Spleen (tissue), 11 donors: ENCODE measurements around the gene RAD51B. TPM values are rescaled to one million over a fixed set of nuclear protein-coding genes. Genes with fewer than 3 reads are reported as not detected.

ENCODE experiments used
- DNase-seq: peaks from one replicate; pipeline ENCODE4 v3.0.0-alpha.2; 2020
- H3K27ac ChIP-seq, 8 donors: fragments of 200-600 bp; sonication (generic) in 7 of 8; 1 replicate in 4 of 8; 2 replicates in 4 of 8; pipeline versions ENCODE4 v1.5.0 to v1.8.0; 2016 to 2021; ENCODE audit warnings: inconsistent platforms in 4 of 8, mild to moderate bottlenecking in 4 of 8, moderate library complexity in 1 of 8
- H3K27me3 ChIP-seq, 7 donors: fragments of 200-600 bp; sonication (generic) in 6 of 7; replicated peaks in 1 of 7; 1 replicate in 4 of 7; 2 replicates in 3 of 7; pipeline versions ENCODE4 v1.5.0 to v1.8.0; 2016 to 2021; ENCODE audit warnings: inconsistent platforms in 3 of 7, mild to moderate bottlenecking in 1 of 7
- H3K36me3 ChIP-seq, 6 donors: fragments of 200-600 bp; sonication (generic) in 5 of 6; 1 replicate in 4 of 6; 2 replicates in 2 of 6; pipeline versions ENCODE4 v1.5.0 to v1.8.0; 2016 to 2021; ENCODE audit warnings: inconsistent platforms in 2 of 6
- H3K4me1 ChIP-seq, 6 donors: fragments of 200-600 bp; sonication (generic) in 5 of 6; 1 replicate in 3 of 6; 2 replicates in 3 of 6; pipeline versions ENCODE4 v1.5.0 to v1.8.0; 2016 to 2021; ENCODE audit warnings: inconsistent platforms in 3 of 6
- H3K4me3 ChIP-seq, 8 donors: fragments of 200-600 bp; sonication (generic) in 7 of 8; 1 replicate in 4 of 8; 2 replicates in 4 of 8; pipeline versions ENCODE4 v1.5.0 to v1.8.0; 2016 to 2021; ENCODE audit warnings: inconsistent platforms in 4 of 8, mild to moderate bottlenecking in 4 of 8, moderate library complexity in 2 of 8
- H3K9me3 ChIP-seq, 8 donors: fragments of 200-600 bp; sonication (generic) in 7 of 8; 1 replicate in 4 of 8; 2 replicates in 4 of 8; pipeline versions ENCODE4 v1.5.0 to v1.8.0; 2016 to 2021; ENCODE audit warnings: inconsistent platforms in 4 of 8
- POLR2A ChIP-seq, 3 donors: fragments of 450-650 bp; IDR thresholded peaks; one replicate each; pipeline ENCODE4 v1.5.1; 2017; ENCODE audit warnings: antibody characterized with exemption in 3 of 3, mild to moderate bottlenecking in 1 of 3
- POLR2AphosphoS5 ChIP-seq, 3 donors: sonication (generic); formaldehyde crosslinking; IDR thresholded peaks; one replicate each; pipeline ENCODE4 v1.5.1; 2017; ENCODE audit warnings: antibody characterized with exemption in 3 of 3
- WGBS, 5 donors: extraction: QIAGEN DNeasy Blood & Tissue Kit in 3 of 5; methylation state at CpG; one replicate each; pipeline versions ENCODE4 v1.1.5 to v1.1.7; 2013 to 2018; 5-methylcytosine and 5-hydroxymethylcytosine counted together
- intact Hi-C: fragments of 100-400 bp; cut with DNase I; formaldehyde crosslinking; loops from one replicate; pipeline ENCODE4 v1.15.0; 2023; ENCODE audit warnings: low total_unique reads
- polyA plus RNA-seq, 3 donors: library from polyadenylated mRNA; stranded (reverse); fragments of 200-250 nt; gene quantifications; one replicate each; pipeline ENCODE4 v1.2.1, GENCODE V29; 2013
- total RNA-seq, 7 donors: library from RNA; depleted of rRNA in 3 of 7; stranded (reverse); fragments of >200 nt in 3 of 7; fragmentation: NEBNext Ultra II Directional in 4 of 7; extraction: Animal tissue kit (Norgen Biotek cat#: 25700) in 4 of 7; gene quantifications; one replicate each; pipeline versions ENCODE4 v1.1.0 to v1.2.1, GENCODE V29; 2016 to 2021
- TF ChIP-seq, protein P1 (sequence below), 11 experiments: fragments of 200-600 bp in 7 of 11; fragments of 450-650 bp in 4 of 11; sonication (generic) in 4 of 11; IDR thresholded peaks in 8 of 11; conservative IDR thresholded peaks in 3 of 11; 1 replicate in 7 of 11; 2 replicates in 4 of 11; pipeline versions ENCODE4 v1.4.0 to v1.8.0; 2016 to 2021; ENCODE audit warnings: antibody characterized with exemption in 11 of 11, inconsistent platforms in 4 of 11, mild to moderate bottlenecking in 1 of 11
- donor health status: healthy with polysubstance abuse.
- donor health status: DM: no; HTN: no; CAD: no; lungs with moderate emphysema.
- donor health status: DM: no; HTN: no; CAD: no.
- donor health status: Bipolar disorder and iron deficiency.
- donor health status: healthy.
- donor health status: DM: no; HTN: no; CAD: no.
- donor health status: DM: yes; HTN: yes; CAD: no.

RAD51B gene
- total and polyA plus RNA-seq, 10 donors, result 4.2 to 43.7 (median 29.8) TPM

DNA sequence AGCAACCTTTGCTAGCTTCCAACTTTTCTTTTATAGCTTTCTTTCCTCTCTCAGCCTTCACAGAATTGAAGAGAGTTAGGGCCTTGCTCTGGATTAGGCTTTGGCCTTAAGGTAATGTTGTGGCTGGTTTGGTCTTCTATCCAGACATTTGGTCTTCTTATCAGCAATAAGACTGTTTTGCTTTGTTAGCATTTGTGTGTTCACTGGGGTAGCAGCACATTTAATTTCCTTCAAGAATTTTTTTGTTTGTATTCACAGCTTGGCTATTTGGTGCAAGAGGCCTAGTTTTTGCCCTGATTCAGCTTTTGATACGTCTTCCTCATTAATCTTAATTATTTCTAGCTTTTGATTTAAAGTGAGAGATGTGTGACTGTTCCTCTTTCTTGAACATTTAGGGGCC, 130.8 kb downstream of the RAD51B start:
- TF ChIP-seq POLR2AphosphoS5 (IDR thresholded peaks at IDR 0.05) (no peak), POLR2A (IDR thresholded peaks at IDR 0.05) (no peak)
- TF ChIP-seq, protein P1, sequence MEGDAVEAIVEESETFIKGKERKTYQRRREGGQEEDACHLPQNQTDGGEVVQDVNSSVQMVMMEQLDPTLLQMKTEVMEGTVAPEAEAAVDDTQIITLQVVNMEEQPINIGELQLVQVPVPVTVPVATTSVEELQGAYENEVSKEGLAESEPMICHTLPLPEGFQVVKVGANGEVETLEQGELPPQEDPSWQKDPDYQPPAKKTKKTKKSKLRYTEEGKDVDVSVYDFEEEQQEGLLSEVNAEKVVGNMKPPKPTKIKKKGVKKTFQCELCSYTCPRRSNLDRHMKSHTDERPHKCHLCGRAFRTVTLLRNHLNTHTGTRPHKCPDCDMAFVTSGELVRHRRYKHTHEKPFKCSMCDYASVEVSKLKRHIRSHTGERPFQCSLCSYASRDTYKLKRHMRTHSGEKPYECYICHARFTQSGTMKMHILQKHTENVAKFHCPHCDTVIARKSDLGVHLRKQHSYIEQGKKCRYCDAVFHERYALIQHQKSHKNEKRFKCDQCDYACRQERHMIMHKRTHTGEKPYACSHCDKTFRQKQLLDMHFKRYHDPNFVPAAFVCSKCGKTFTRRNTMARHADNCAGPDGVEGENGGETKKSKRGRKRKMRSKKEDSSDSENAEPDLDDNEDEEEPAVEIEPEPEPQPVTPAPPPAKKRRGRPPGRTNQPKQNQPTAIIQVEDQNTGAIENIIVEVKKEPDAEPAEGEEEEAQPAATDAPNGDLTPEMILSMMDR (IDR thresholded peaks at IDR 0.05 in 8 of 11, conservative IDR thresholded peaks at IDR 0.05 in 3 of 11), result no peak
- WGBS, 5 donors, result 93 to 100% (median 95%) methylated on average over 1 of the region's 1 CpG
- no peak for DNase-seq
- intact Hi-C loops, result no loop called here
- H3K36me3 ChIP-seq, result no peaks in the 10 kb centered on the region
- H3K4me1 ChIP-seq, result peaks cover 0 to 3% (median 0%) of the 10 kb centered on the region in 6 donors
- no peak overlapping the region for H3K4me3 ChIP-seq
- no peaks in the 10 kb centered on the region for H3K27me3 ChIP-seq
- H3K9me3 ChIP-seq, result peaks cover 0 to 9% (median 0%) of the 10 kb centered on the region in 8 donors
- H3K27ac ChIP-seq, result no peak overlapping the region

- no peak for TF ChIP-seq POLR2A (IDR thresholded peaks at IDR 0.05)
- TF ChIP-seq POLR2AphosphoS5 (IDR thresholded peaks at IDR 0.05), result no peak
- TF ChIP-seq, protein P1 (IDR thresholded peaks at IDR 0.05 in 8 of 11, conservative IDR thresholded peaks at IDR 0.05 in 3 of 11), result no peak
- WGBS, 5 donors, result 84 to 92% (median 90%) methylated on average over 2 of the region's 2 CpGs
- intact Hi-C loops, result no loop called here
Measured at GRCh38 chr14:67951529-67952135, 132.1 kb downstream of the RAD51B start.

GRCh38 chr14:67952381-67952780, 132.8 kb downstream of the RAD51B start:
- no peaks in the 10 kb centered on the region for H3K27me3 ChIP-seq
- 73 to 86% (median 79%) methylated on average over 2 of the region's 2 CpGs for WGBS, 5 donors

More at GRCh38 chr14:67951529-67952135, 132.1 kb downstream of the RAD51B start:
- Histone ChIP-seq H3K9me3 (peaks cover 0 to 9% (median 0%) of the 10 kb centered on the region in 8 donors), H3K36me3 (no peaks in the 10 kb centered on the region), H3K27ac (no peak overlapping the region), H3K4me3 (no peak overlapping the region), H3K4me1 (no peaks in the 10 kb centered on the region), H3K27me3 (no peaks in the 10 kb centered on the region)
- no peak for DNase-seq

GRCh38 chr14:67952786-67953185, 133.2 kb downstream of the RAD51B start:
- Histone ChIP-seq H3K9me3 (peaks cover 0 to 9% (median 0%) of the 10 kb centered on the region in 8 donors), H3K4me3 (no peak overlapping the region), H3K27ac (no peak overlapping the region), H3K27me3 (no peaks in the 10 kb centered on the region), H3K4me1 (no peaks in the 10 kb centered on the region), H3K36me3 (no peaks in the 10 kb centered on the region)
- DNase-seq, result no peak
- intact Hi-C loops, result no loop called here
- TF ChIP-seq POLR2A (IDR thresholded peaks at IDR 0.05) (no peak), POLR2AphosphoS5 (IDR thresholded peaks at IDR 0.05) (no peak)
- TF ChIP-seq, protein P1 (IDR thresholded peaks at IDR 0.05 in 8 of 11, conservative IDR thresholded peaks at IDR 0.05 in 3 of 11), result no peak

More at GRCh38 chr14:67952381-67952780, 132.8 kb downstream of the RAD51B start:
- no peaks in the 10 kb centered on the region for H3K36me3 ChIP-seq
- no peak overlapping the region for H3K27ac ChIP-seq
- no peak for DNase-seq
- intact Hi-C loops, result no loop called here
- H3K9me3 ChIP-seq, result peaks cover 0 to 9% (median 0%) of the 10 kb centered on the region in 8 donors
- TF ChIP-seq, protein P1 (IDR thresholded peaks at IDR 0.05 in 8 of 11, conservative IDR thresholded peaks at IDR 0.05 in 3 of 11), result no peak
- TF ChIP-seq POLR2A (IDR thresholded peaks at IDR 0.05) (no peak), POLR2AphosphoS5 (IDR thresholded peaks at IDR 0.05) (no peak)
- H3K4me1 ChIP-seq, result no peaks in the 10 kb centered on the region
- H3K4me3 ChIP-seq, result no peak overlapping the region
